GM19099 (cell line): ENCODE results near the gene ADAM33.

ENCODE experiments used
- POLR2A ChIP-seq: IDR thresholded peaks from 3 replicates; pipeline ENCODE4 v1.6.1; 2011; ENCODE audit warnings: low read depth; ENCODE audit not compliant: insufficient read length; ENCODE audit errors: extremely low read depth

Gene ADAM33

GRCh38 chr20:3667434-3668037 is 14.3 kb downstream of the ADAM33 start:
- TF ChIP-seq POLR2A = no peak

- no peak for TF ChIP-seq POLR2A
Observed at GRCh38 chr20:3663858-3664257, 18.0 kb downstream of the ADAM33 start.

- no peak for TF ChIP-seq POLR2A
Observed at GRCh38 chr20:3663031-3663701, 18.6 kb downstream of the ADAM33 start, which contains the start of gene GFRA4. Gene GFRA4, minus strand, starts transcription at chr20:3663399. Its CDS starts 0 bp downstream, at chr20:3663399.

- TF ChIP-seq POLR2A = no peak
Observed at GRCh38 chr20:3661814-3662665, 19.8 kb downstream of the ADAM33 start.

- TF ChIP-seq POLR2A = no peak
Observed at GRCh38 chr20:3661060-3661813, 20.6 kb downstream of the ADAM33 start.

- no peak for TF ChIP-seq POLR2A
Observed at GRCh38 chr20:3660262-3661059, 21.3 kb downstream of the ADAM33 start.

GRCh38 chr20:3659492-3660261 is 22.1 kb downstream of the ADAM33 start:
- TF ChIP-seq POLR2A = no peak

GRCh38 chr20:3658716-3659491 is 22.9 kb downstream of the ADAM33 start:
- peak; percentile 22 for TF ChIP-seq POLR2A

- TF ChIP-seq POLR2A = no peak
Observed at GRCh38 chr20:3658019-3658715, 23.6 kb downstream of the ADAM33 start.

GRCh38 chr20:3655131-3655405 is 26.7 kb downstream of the ADAM33 start:
- TF ChIP-seq POLR2A = no peak

GRCh38 chr20:3654326-3655130 is 27.3 kb downstream of the ADAM33 start:
- TF ChIP-seq POLR2A = no peak

- no peak for TF ChIP-seq POLR2A
Observed at GRCh38 chr20:3653921-3654320, 27.9 kb downstream of the ADAM33 start.
